Esophagus muscularis mucosa (tissue), 3 donors: ENCODE measurements around the gene KRTAP2-4.
"Not testable (repeated sequence)": the region's sequence is repeated elsewhere in the genome, so short reads cannot be mapped to it uniquely, and the experiment has no call there.

ENCODE experiments used
- POLR2A ChIP-seq: fragments of 450-650 bp; IDR thresholded peaks from one replicate; pipeline ENCODE4 v1.6.1; 2017; ENCODE audit warnings: antibody characterized with exemption, moderate library complexity, mild to moderate bottlenecking, low read depth
- POLR2AphosphoS5 ChIP-seq, 2 donors: sonication (generic); formaldehyde crosslinking; IDR thresholded peaks; one replicate each; pipeline ENCODE4 v1.6.1; 2017; ENCODE audit warnings: antibody characterized with exemption in 2 of 2
- TF ChIP-seq, protein P1 (sequence below), 3 experiments: fragments of 200-600 bp in 2 of 3; fragments of 450-650 bp in 1 of 3; sonication (generic) in 2 of 3; IDR thresholded peaks; one replicate each; pipeline ENCODE4 v1.5.1; 2017 to 2019; ENCODE audit warnings: antibody characterized with exemption in 3 of 3, mild to moderate bottlenecking in 2 of 3, moderate library complexity in 1 of 3

DNA sequence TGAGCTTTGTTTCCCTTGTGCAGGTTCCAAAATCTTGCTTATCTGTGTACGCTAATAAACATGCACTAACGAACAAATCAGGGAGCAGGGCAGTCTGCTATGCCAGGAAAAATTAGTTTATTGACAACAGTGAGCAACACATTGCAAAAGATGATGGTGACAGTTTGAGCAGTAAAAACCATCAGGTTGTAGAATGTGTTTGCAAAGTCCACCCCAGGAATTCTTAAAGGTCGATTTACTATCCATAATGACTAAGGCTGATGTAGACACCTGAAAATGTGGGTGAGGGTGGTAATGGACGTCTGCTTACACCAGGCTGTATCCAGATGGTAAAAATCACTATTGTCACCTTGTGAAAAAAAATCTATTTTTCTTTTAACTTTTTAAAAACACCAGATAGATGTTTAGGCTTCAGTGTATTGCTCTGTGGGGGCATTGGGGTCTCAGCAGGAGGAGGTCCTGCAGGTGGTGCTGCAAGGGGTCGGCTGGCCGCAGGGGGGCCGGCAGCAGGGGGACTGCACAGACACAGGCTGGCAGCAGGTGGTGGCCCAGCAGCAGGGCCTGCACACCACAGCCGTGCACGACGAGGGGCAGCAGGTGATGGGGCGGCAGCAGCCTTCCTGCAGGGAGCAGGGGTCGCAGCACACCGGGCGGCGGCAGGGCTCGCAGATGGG lies 526 bp downstream of the KRTAP2-4 start:
- not testable (repeated sequence) for TF ChIP-seq POLR2A; POLR2AphosphoS5 (IDR thresholded peaks at IDR 0.05)
- TF ChIP-seq, protein P1, sequence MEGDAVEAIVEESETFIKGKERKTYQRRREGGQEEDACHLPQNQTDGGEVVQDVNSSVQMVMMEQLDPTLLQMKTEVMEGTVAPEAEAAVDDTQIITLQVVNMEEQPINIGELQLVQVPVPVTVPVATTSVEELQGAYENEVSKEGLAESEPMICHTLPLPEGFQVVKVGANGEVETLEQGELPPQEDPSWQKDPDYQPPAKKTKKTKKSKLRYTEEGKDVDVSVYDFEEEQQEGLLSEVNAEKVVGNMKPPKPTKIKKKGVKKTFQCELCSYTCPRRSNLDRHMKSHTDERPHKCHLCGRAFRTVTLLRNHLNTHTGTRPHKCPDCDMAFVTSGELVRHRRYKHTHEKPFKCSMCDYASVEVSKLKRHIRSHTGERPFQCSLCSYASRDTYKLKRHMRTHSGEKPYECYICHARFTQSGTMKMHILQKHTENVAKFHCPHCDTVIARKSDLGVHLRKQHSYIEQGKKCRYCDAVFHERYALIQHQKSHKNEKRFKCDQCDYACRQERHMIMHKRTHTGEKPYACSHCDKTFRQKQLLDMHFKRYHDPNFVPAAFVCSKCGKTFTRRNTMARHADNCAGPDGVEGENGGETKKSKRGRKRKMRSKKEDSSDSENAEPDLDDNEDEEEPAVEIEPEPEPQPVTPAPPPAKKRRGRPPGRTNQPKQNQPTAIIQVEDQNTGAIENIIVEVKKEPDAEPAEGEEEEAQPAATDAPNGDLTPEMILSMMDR (IDR thresholded peaks at IDR 0.05), result not testable (repeated sequence)
